ENCODE measurements around the gene ZNF438. TPM values are rescaled to one million over a fixed set of nuclear protein-coding genes. Genes with fewer than 3 reads are reported as not detected.

Gene ZNF438
- total and polyA plus RNA-seq, 2 of the 13 experiments (the other 11 are each of a cell fraction or from before 2014, with no cell fraction given) = 0.75 to 0.83 TPM

DNA sequence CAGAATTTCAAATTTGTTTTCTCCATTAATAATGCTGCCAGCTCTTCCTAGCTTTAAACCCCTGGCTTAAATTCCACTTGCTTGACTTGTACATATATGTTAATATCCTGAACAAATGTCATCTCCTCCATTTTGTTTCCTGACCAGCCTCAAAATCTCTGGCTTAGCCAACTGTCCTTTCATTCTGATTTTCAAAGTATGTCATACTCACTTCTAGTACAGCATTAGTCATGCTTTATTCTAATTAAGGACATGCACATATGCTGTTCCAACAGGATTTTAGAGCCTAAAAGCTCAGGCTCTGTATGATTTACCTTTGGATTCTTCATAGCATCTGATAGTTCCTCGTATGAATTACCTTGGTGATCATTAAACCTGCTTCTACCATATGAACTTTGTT lies 158.3 kb downstream of the ZNF438 start (continued):
- TF ChIP-seq, protein P1, sequence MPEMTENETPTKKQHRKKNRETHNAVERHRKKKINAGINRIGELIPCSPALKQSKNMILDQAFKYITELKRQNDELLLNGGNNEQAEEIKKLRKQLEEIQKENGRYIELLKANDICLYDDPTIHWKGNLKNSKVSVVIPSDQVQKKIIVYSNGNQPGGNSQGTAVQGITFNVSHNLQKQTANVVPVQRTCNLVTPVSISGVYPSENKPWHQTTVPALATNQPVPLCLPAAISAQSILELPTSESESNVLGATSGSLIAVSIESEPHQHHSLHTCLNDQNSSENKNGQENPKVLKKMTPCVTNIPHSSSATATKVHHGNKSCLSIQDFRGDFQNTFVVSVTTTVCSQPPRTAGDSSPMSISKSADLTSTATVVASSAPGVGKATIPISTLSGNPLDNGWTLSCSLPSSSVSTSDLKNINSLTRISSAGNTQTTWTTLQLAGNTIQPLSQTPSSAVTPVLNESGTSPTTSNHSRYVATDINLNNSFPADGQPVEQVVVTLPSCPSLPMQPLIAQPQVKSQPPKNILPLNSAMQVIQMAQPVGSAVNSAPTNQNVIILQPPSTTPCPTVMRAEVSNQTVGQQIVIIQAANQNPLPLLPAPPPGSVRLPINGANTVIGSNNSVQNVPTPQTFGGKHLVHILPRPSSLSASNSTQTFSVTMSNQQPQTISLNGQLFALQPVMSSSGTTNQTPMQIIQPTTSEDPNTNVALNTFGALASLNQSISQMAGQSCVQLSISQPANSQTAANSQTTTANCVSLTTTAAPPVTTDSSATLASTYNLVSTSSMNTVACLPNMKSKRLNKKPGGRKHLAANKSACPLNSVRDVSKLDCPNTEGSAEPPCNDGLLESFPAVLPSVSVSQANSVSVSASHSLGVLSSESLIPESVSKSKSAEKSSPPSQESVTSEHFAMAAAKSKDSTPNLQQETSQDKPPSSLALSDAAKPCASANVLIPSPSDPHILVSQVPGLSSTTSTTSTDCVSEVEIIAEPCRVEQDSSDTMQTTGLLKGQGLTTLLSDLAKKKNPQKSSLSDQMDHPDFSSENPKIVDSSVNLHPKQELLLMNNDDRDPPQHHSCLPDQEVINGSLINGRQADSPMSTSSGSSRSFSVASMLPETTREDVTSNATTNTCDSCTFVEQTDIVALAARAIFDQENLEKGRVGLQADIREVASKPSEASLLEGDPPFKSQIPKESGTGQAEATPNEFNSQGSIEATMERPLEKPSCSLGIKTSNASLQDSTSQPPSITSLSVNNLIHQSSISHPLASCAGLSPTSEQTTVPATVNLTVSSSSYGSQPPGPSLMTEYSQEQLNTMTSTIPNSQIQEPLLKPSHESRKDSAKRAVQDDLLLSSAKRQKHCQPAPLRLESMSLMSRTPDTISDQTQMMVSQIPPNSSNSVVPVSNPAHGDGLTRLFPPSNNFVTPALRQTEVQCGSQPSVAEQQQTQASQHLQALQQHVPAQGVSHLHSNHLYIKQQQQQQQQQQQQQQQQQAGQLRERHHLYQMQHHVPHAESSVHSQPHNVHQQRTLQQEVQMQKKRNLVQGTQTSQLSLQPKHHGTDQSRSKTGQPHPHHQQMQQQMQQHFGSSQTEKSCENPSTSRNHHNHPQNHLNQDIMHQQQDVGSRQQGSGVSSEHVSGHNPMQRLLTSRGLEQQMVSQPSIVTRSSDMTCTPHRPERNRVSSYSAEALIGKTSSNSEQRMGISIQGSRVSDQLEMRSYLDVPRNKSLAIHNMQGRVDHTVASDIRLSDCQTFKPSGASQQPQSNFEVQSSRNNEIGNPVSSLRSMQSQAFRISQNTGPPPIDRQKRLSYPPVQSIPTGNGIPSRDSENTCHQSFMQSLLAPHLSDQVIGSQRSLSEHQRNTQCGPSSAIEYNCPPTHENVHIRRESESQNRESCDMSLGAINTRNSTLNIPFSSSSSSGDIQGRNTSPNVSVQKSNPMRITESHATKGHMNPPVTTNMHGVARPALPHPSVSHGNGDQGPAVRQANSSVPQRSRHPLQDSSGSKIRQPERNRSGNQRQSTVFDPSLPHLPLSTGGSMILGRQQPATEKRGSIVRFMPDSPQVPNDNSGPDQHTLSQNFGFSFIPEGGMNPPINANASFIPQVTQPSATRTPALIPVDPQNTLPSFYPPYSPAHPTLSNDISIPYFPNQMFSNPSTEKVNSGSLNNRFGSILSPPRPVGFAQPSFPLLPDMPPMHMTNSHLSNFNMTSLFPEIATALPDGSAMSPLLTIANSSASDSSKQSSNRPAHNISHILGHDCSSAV (CRISPR knock-in tag; IDR thresholded peaks at IDR 0.05; ENCODE audit: borderline replicate concordance) = no peak
- TF ChIP-seq BCL6 (CRISPR knock-in tag; IDR thresholded peaks at IDR 0.05) (no peak), RXRB (CRISPR knock-in tag; IDR thresholded peaks at IDR 0.05; ENCODE audit: borderline replicate concordance) (no peak), NR3C1 (CRISPR knock-in tag; IDR thresholded peaks at IDR 0.05) (no peak), ATF7-NPFF (CRISPR knock-in tag; IDR thresholded peaks at IDR 0.05; ENCODE audit: low read depth) (no peak), ZNF660 (CRISPR knock-in tag; IDR thresholded peaks at IDR 0.05; ENCODE audit: borderline replicate concordance, low read depth) (no peak), KMT2B (CRISPR knock-in tag; IDR thresholded peaks at IDR 0.05) (no peak), THYN1 (CRISPR knock-in tag; IDR thresholded peaks at IDR 0.05; ENCODE audit: borderline replicate concordance, low read depth) (no peak)
- TF ChIP-seq, protein P2, sequence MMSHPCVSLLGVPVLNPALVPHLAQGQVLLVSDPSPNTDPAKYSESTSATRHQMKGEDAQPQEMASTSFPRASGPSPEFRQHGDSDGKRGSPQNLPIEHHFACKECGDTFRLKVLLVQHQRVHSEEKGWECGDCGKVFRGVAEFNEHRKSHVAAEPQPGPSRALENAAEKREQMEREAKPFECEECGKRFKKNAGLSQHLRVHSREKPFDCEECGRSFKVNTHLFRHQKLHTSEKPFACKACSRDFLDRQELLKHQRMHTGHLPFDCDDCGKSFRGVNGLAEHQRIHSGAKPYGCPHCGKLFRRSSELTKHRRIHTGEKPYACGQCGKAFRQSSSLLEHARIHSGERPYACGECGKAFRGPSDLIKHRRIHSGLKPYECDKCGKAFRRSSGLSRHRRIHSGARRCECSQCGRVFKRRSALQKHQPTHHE (CRISPR knock-in tag; IDR thresholded peaks at IDR 0.05; ENCODE audit: borderline replicate concordance) = no peak

Data from HepG2 (cell line).